Thyroid gland (tissue), 4 donors: Measurements from ENCODE around the gene GIPC1. TPM values are rescaled to one million over a fixed set of nuclear protein-coding genes. Genes with fewer than 3 reads are reported as not detected.
"Not testable (repeated sequence)": the region's sequence is repeated elsewhere in the genome, so short reads cannot be mapped to it uniquely, and the experiment has no call there.

ENCODE experiments used
- DNase-seq, 2 donors: peaks; one replicate each; pipeline ENCODE4 v3.0.0-alpha.2; 2019
- H3K27ac ChIP-seq, 3 donors: fragments of 200-600 bp; sonication (generic); 1 replicate in 2 of 3; 2 replicates in 1 of 3; pipeline ENCODE4 v1.5.1; 2016 to 2019; ENCODE audit warnings: mild to moderate bottlenecking in 1 of 3, moderate library complexity in 1 of 3
- H3K27me3 ChIP-seq: fragments of 200-600 bp; sonication (generic); one replicate; pipeline ENCODE4 v1.5.1; 2019
- H3K36me3 ChIP-seq, 2 donors: fragments of 200-600 bp; sonication (generic); one replicate each; pipeline ENCODE4 v1.5.1; 2016 to 2019
- H3K4me1 ChIP-seq, 2 donors: fragments of 200-600 bp; sonication (generic); one replicate each; pipeline ENCODE4 v1.5.1; 2017 to 2019
- H3K4me3 ChIP-seq, 3 donors: fragments of 200-600 bp; sonication (generic); replicated peaks in 1 of 3; 1 replicate in 2 of 3; 2 replicates in 1 of 3; pipeline ENCODE4 v1.5.1; 2016; ENCODE audit warnings: mild to moderate bottlenecking in 1 of 3
- H3K9me3 ChIP-seq: fragments of 200-600 bp; sonication (generic); one replicate; pipeline ENCODE4 v1.5.1; 2017
- CTCF ChIP-seq, 6 experiments: fragments of 200-600 bp in 3 of 6; fragments of 450-650 bp in 3 of 6; sonication (generic) in 3 of 6; IDR thresholded peaks; one replicate each; pipeline ENCODE4 v1.5.1; 2016 to 2019; ENCODE audit warnings: antibody characterized with exemption in 6 of 6, mild to moderate bottlenecking in 2 of 6, inconsistent platforms in 1 of 6, moderate library complexity in 1 of 6
- POLR2A ChIP-seq, 2 donors: fragments of 450-650 bp; IDR thresholded peaks; one replicate each; pipeline ENCODE4 v1.6.1; 2017; ENCODE audit warnings: antibody characterized with exemption in 2 of 2, mild to moderate bottlenecking in 2 of 2, moderate library complexity in 1 of 2
- WGBS, 2 donors: methylation state at CpG; one replicate each; pipeline ENCODE4 v1.1.5; 2017; 5-methylcytosine and 5-hydroxymethylcytosine counted together
- intact Hi-C: fragments of 100-400 bp; cut with DNase I; formaldehyde crosslinking; loops from one replicate; pipeline ENCODE4 v1.15.1; 2023
- total RNA-seq, 4 donors: library from RNA; depleted of rRNA; stranded (reverse); fragments of >200 nt; gene quantifications; one replicate each; pipeline ENCODE4 v1.2.3, GENCODE V29; 2016

The GIPC1 gene
- total RNA-seq, 4 donors from 2014 or later = 34.7 to 93.7 (median 55.4) TPM

- Histone ChIP-seq H3K36me3 (peaks cover 7 to 15% of the 10 kb centered on the region in 2 donors), H3K27ac (peak overlapping the region; percentile 5 to 23 (median 20)), H3K4me1 (peaks cover 2 to 9% of the 10 kb centered on the region in 2 donors), H3K27me3 (no peaks in the 10 kb centered on the region), H3K9me3 (no peaks in the 10 kb centered on the region), H3K4me3 (no peak overlapping the region)
- TF ChIP-seq CTCF (IDR thresholded peaks at IDR 0.05) = no peak
- TF ChIP-seq POLR2A (IDR thresholded peaks at IDR 0.05) = no peak
- intact Hi-C loops = no loop called here
- peak in 1 of 2 donors; percentile 12 for DNase-seq
- WGBS, 2 donors = 63 to 68% methylated on average over 22 of the region's 22 CpGs
Measured at GRCh38 chr19:14510311-14511228, 14.6 kb upstream of the GIPC1 start.

GRCh38 chr19:14507704-14508542 is 12.0 kb upstream of the GIPC1 start:
- TF ChIP-seq POLR2A (IDR thresholded peaks at IDR 0.05) (no peak), CTCF (IDR thresholded peaks at IDR 0.05) (no peak)
- no peak overlapping the region for H3K27ac ChIP-seq
- H3K9me3 ChIP-seq = no peaks in the 10 kb centered on the region
- H3K27me3 ChIP-seq = no peaks in the 10 kb centered on the region
- no peak overlapping the region for H3K4me3 ChIP-seq
- WGBS, 2 donors = 69 to 79% methylated on average over 12 of the region's 12 CpGs
- H3K4me1 ChIP-seq = no peaks in the 10 kb centered on the region
- intact Hi-C loops = loop anchor here (10.0 kb wide), 1 partner anchor 47 kb away; no protein-coding TSS in a partner anchor
- no peak for DNase-seq
- no peaks in the 10 kb centered on the region for H3K36me3 ChIP-seq

GRCh38 chr19:14505488-14506239 is 9.7 kb upstream of the GIPC1 start:
- H3K4me3 ChIP-seq = no peak overlapping the region
- H3K4me1 ChIP-seq = no peaks in the 10 kb centered on the region
- no peaks in the 10 kb centered on the region for H3K9me3 ChIP-seq
- no peaks in the 10 kb centered on the region for H3K27me3 ChIP-seq
- DNase-seq = peak; percentile 43 to 61
- intact Hi-C loops = loop anchor here (10.0 kb wide), 1 partner anchor 49 kb away; no protein-coding TSS in a partner anchor
- TF ChIP-seq CTCF (IDR thresholded peaks at IDR 0.05) (peak; percentile 43 to 65 (median 52)), POLR2A (IDR thresholded peaks at IDR 0.05) (no peak)
- no peaks in the 10 kb centered on the region for H3K36me3 ChIP-seq
- WGBS, 2 donors = 45 to 51% methylated on average over 16 to 17 of the region's 19 CpGs
- H3K27ac ChIP-seq = no peak overlapping the region

- not testable (repeated sequence) for H3K9me3 ChIP-seq, H3K4me1 ChIP-seq, H3K4me3 ChIP-seq, H3K27me3 ChIP-seq, H3K36me3 ChIP-seq, H3K27ac ChIP-seq, DNase-seq
- WGBS, 2 donors = 89 to 93% methylated on average over 8 of the region's 8 CpGs
- intact Hi-C loops = loop anchor here (10.0 kb wide), 1 partner anchor 50 kb away; no protein-coding TSS in a partner anchor
Measured at GRCh38 chr19:14504575-14504974, 8.6 kb upstream of the GIPC1 start.

- no peak for DNase-seq
- H3K9me3 ChIP-seq = no peaks in the 10 kb centered on the region
- TF ChIP-seq CTCF (IDR thresholded peaks at IDR 0.05) (no peak), POLR2A (IDR thresholded peaks at IDR 0.05) (no peak)
- no peak overlapping the region for H3K4me3 ChIP-seq
- no peak overlapping the region for H3K27ac ChIP-seq
- no peaks in the 10 kb centered on the region for H3K4me1 ChIP-seq
- no peaks in the 10 kb centered on the region for H3K27me3 ChIP-seq
- intact Hi-C loops = loop anchor here (10.0 kb wide), 1 partner anchor 52 kb away; no protein-coding TSS in a partner anchor
- WGBS, 2 donors = 78 to 80% methylated on average over 1 of the region's 1 CpG
- no peaks in the 10 kb centered on the region for H3K36me3 ChIP-seq
Measured at GRCh38 chr19:14503285-14503684, 7.4 kb upstream of the GIPC1 start.
